SK-N-DZ (cell line): ENCODE data around the gene METTL25. TPM values are rescaled to one million over a fixed set of nuclear protein-coding genes. Genes with fewer than 3 reads are reported as not detected.
A peak's percentile ranks its signal among the peaks of the same experiment; 100 is the strongest.
"Not testable (repeated sequence)": the region's sequence is repeated elsewhere in the genome, so short reads cannot be mapped to it uniquely, and the experiment has no call there.

ENCODE experiments used
- DNase-seq: peaks from one replicate; pipeline ENCODE4 v3.0.0-alpha.2; 2015; ENCODE audit warnings: low spot score
- polyA plus RNA-seq, 2 experiments: library from polyadenylated mRNA; depleted of rRNA; stranded (reverse); fragments of >200 nt; gene quantifications; 2 replicates each; pipeline ENCODE4 v1.2.3, GENCODE V29; 2014

Gene METTL25, protein sequence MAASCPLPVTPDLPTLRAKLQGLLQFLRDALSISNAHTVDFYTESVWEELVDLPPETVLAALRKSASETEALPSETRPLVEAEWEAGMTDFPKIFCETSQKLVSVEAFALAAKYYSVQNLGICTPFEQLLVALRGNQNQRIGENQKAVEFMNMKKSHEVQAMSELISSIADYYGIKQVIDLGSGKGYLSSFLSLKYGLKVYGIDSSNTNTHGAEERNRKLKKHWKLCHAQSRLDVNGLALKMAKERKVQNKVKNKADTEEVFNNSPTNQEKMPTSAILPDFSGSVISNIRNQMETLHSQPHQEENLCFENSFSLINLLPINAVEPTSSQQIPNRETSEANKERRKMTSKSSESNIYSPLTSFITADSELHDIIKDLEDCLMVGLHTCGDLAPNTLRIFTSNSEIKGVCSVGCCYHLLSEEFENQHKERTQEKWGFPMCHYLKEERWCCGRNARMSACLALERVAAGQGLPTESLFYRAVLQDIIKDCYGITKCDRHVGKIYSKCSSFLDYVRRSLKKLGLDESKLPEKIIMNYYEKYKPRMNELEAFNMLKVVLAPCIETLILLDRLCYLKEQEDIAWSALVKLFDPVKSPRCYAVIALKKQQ
- polyA plus RNA-seq (2014; cell fraction: cytosol; rRNA removed): 3.0 and 3.3 TPM in 2 replicates
- polyA plus RNA-seq (2014; cell fraction: nucleus; rRNA removed): 3.7 and 4.0 TPM in 2 replicates

- peak; percentile 99 for DNase-seq
These were observed at the start of gene METTL25, which contains the start of gene CCDC59 for GRCh38 chr12:82358200-82359114. Gene METTL25 (plus strand): TSS chr12:82358529. CDS start chr12:82358566, 37 bp downstream. Gene CCDC59 (minus strand): TSS chr12:82358387. CDS start chr12:82358376, 11 bp downstream.

DNA sequence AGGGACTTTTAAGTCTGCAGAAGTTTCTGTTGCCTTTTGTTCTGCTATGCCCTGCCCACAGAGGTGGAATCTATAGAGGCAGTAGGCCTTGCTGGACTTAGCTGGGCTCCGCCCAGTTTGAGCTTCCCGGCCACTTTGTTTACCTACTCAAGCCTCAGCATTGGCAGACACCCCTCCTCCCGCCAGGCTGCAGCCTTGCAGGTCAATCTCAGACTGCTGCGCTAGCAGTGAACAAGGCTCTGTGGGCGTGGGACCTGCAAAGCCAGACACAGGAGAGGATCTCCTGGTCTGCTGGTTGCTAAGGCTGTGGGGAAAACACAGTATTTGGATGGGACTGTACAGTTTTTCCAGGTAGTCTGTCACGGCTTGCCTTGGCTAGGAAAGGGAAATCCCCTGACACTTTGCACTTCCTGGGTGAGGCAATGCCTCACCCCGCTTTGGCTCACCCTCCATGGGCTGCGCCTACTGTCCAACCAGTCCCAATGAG lies 43.9 kb upstream of the METTL25 start:
- DNase-seq: no peak

DNA sequence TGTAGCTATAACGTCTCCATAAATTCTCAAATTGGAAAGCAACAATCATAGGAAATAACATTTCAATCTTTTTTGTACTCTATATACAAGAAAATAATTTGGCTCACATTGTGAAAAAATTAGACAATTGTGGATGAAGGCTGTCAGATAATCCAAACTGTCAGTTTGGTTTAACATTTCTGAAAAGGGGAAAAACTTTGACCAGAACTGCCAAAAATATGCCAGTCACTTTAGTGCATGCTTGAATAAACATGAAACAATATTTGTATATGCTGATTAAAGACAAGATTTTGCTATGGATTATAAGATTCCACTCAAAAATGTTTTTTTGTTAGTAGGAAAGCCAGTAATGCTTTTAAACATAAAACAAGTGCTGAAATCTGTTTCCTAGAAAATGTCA lies 39.1 kb upstream of the METTL25 start:
- DNase-seq: no peak

DNA sequence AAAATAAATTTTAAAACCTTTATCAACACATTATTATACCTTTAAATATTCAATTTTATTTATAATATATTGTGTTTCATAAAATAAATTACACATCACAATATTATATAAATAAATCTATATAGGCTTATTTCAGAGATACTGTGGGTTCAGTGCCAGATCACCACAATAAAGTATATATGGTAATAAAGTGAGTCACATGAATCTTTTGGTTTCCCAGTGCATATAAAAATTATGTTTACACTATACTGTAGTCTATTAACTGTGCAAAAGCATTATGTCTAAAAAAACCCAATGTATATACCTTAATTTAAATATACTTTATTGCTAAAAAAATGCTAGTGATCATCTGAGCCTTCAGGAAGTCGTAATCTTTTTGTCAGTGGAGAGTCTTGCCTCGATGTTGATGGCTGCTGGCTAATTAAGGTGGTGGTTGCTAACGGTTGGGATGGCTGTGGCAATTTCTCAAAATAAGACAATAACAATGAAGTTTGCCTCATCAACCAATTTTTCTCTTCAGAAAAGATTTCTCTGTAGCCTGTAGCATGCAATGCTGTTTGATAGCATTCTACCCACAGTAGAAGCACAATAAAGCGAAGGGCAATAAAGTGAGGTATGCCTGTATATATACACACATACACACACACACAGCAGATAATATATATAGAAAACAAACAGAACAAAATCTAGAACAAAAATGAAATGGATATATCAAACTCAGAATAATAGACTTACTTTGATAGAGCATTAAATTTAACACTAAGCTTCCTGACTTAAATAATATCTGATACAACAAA lies 32.6 kb upstream of the METTL25 start:
- DNase-seq: no peak

DNA sequence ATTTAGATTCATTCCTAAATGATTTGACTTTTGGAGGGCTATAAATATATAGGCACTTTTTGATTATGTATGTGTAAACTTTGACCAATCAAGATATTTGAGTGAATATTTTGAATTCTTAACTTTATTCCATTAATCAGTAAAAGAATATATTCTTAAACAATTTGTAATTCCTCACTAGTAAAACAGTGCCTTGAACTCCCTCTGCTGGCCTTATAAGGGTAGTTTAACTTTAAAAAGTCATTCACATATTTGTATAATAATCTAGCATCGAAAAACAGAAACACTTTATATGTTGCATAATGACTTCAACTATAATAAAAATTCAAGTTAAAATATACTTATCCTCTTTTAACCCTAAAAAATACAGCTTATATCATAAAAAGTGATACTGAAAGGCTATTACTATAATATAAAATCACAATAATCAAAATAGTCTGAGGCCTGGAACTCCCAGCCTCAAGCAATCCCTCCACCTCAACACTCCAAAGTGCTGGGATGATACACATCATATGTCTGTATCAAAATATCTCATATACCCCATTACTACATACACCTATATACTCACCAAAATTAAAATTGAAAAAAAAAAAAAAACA lies 31.3 kb upstream of the METTL25 start:
- peak; percentile 21 for DNase-seq

DNA sequence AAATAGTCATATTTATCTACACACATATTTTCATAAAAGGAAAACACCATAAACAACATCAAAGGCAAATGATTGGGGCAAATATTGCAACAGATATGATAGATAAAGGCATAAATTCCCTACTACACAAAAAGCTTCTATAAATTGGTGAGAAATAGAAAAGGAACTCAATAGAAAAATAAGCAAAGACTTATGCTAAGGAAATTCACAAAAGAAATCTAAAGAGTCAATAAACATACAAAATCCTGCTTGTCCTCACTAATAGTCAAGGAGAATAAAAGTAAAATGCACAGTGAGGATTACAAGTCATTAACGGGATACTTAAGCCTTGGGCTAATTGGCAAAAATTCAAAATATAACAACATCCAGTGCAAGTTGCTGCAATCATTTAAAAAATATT lies 30.5 kb upstream of the METTL25 start:
- DNase-seq: no peak

DNA sequence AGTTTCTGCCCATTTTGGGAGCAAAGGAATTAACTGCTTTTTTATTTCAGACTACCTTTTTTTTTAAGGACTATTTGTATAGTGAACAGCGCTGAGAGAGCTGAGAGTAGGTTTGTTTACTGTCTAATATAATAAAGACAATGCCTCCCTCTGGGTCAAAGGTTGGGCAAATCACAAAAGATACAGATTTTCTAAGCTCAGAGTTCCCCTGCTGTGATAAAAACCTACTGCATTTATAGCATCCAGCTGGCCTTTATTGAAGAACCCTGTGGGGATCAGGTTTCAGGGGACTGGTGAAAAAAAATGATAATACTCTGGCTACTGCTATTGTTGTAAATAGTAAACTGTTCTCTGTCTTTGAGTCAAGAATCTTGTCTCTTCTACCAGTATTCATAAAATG lies 28.8 kb upstream of the METTL25 start:
- DNase-seq: peak; percentile 29

GRCh38 chr12:82350161-82350560 lies 8.2 kb upstream of the METTL25 start:
- no peak for DNase-seq

DNA sequence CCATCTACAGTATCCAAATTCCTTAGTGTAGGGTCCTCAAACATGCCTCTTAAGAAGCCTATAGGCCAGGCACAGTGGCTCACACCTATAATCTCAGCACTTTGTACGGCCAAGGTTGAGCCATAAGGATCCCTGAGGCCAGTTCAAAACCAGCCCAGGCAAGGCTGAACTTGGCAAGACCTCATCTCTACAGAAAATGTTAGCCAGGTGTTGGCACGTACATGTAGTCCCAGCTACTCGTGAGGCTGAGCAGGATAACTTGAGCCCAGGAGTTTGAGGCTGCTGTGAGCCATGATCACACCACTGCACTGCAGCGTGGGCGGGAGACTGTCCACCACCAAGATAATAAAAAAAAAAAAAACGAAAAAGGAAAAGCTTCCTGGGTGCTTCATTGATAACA lies 6.9 kb upstream of the METTL25 start:
- DNase-seq: no peak

- no peak for DNase-seq
These were observed 989 bp upstream of the METTL25 start for GRCh38 chr12:82357340-82357739.

DNA sequence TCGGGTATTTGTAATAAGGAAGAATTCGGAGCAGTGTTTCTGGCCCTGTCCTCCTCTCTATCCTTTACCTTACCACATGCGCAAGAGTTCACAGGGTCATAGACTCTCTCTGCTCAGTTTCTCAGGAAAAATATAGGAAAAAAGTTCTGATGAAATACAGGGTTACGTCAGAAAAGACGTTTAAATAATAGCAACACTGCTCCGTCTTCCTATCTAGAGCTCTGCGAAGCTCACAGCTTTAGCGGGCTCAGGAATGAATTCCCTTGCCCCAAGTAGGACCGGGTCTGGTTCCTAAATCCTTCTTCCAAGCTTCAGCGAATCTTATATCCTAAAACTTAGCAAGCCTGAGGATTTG lies 507 bp upstream of the METTL25 start:
- DNase-seq: no peak

- peak; percentile 28 for DNase-seq
These were observed 768 bp downstream of the METTL25 start for GRCh38 chr12:82359115-82359478.

DNA sequence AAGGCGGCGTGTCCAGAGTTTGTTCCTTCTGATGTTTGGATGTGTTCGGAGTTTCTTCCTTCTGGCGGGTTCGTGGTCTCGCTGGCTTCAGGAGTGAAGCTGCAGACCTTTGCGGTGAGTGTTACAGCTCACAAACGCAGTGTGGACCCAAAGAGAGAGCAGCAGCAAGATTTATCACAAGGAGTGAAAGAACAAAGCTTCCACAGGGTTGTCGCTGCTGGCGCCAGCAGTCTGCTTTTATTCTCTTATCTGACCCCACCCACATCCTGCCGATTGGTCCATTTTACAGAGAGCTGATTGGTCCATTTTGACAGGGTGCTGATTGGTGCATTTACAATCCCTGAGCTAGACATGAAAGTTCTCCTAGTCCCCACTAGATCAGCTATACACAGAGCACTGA lies 2.5 kb downstream of the METTL25 start:
- DNase-seq: not testable (repeated sequence)

DNA sequence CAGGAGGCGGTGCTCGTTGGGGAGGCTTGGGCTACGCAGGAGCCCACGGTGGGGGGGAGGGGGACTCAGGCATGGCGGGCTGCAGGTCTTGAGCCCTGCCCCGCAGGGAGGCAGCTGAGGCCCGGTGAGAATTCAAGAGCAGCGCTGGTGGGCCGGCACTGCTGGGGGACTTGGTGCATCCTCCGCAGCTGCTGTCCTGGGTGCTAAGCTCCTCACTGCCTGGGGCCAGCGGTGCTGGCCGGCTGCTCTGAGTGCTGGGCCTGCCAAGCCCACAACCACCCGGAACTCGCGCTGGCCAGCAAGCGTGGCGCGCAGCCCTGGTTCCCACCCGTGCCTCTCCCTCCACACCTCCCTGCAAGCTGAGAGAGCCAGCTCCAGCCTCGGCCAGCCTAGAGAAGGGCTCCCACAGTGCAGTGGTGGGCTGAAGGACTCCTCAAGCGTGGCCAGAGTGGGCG lies 3.2 kb downstream of the METTL25 start:
- DNase-seq: no peak

DNA sequence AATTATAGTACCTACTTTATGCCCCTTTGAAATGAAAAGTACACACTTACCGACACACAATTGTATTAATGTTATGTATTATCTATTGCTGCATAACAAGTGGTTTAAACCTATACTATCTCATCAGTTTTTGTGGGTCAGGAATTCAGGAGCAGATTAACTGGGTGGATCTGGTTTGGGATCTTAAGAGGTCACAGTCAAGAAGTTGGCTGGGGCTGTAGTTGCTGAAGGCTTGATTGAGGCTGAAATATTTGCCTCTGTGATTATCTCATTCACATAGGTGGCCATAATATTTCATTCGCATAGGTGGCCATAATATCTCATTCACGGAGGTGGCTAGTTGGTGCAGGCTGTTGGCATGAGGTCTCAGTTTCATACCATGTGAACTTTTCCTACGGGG lies 5.7 kb downstream of the METTL25 start:
- DNase-seq: no peak

GRCh38 chr12:82366197-82366596 lies 7.9 kb downstream of the METTL25 start:
- no peak for DNase-seq

DNA sequence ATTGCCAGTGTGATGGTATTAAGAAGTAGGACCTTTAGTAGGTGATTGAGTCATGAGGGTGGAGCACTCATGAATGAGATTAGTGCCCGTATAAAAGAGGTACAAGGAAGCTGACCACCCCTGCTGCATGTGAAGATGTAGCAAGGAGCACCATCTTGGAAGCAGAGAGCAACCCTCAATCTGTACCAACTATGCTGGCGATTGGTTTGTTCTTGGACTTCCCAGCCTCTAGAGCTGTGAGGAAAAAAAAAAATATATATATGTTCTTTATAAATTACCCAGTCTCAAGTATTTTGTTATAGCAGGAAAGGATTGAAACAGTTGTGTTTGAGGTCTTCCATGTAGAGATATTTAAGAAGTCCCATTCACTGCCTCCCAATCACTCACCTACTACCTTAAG lies 16.9 kb downstream of the METTL25 start:
- no peak for DNase-seq

- no peak for DNase-seq
These were observed 20.7 kb downstream of the METTL25 start for GRCh38 chr12:82378997-82379396.

- DNase-seq: peak; percentile 21
These were observed 25.7 kb downstream of the METTL25 start for GRCh38 chr12:82383930-82384552.

GRCh38 chr12:82398879-82399278 lies 40.5 kb downstream of the METTL25 start:
- DNase-seq: no peak
